ENCODE results near the gene CNTNAP1. TPM values are rescaled to one million over a fixed set of nuclear protein-coding genes. Genes with fewer than 3 reads are reported as not detected.

The CNTNAP1 gene
- total RNA-seq, 1 experiment from 2014 or later, result 7.7 TPM

DNA sequence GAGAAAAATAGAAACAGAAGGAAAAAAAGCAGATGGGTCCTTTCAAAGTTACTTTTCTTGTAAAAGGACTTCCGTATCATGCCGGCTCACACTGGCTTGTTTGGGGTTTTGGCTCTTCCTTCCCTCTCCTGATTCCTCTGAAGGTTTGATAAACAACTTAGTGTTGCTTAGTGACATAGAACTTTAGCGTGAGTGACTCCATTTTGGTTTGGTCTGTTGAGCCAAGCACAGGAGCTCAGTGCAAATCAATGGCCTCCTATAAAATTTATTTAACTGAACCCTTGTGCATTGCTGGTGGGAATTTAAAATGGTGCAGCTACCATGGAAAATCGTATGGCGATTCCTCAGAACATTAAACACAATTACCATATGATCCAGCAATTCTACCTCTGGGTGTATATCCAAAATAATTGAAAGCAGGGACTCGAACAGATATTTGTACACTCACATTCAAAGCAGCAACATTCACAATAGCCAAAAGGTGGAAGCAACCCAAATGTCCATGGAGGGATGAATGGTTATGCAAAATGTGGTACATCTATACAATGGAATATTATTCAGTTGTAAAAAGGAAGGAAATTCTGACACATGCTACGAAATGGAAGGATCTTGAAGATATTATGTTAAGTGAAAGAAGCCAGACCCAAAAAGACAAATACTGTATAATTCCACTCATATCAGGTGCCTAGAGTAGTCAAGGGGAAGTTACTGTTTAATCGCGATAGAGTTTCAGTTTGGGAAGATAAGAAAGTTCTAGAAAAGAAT, 24.3 kb upstream of the CNTNAP1 start:
- peaks cover 17 to 26% of the 10 kb centered on the region in 2 experiments for H3K4me1 Mint-ChIP-seq
- H3K27me3 Mint-ChIP-seq (ENCODE audit: low read depth), result peaks cover 6% of the 10 kb centered on the region
- DNase-seq, result no peak
- TF ChIP-seq, protein P1, sequence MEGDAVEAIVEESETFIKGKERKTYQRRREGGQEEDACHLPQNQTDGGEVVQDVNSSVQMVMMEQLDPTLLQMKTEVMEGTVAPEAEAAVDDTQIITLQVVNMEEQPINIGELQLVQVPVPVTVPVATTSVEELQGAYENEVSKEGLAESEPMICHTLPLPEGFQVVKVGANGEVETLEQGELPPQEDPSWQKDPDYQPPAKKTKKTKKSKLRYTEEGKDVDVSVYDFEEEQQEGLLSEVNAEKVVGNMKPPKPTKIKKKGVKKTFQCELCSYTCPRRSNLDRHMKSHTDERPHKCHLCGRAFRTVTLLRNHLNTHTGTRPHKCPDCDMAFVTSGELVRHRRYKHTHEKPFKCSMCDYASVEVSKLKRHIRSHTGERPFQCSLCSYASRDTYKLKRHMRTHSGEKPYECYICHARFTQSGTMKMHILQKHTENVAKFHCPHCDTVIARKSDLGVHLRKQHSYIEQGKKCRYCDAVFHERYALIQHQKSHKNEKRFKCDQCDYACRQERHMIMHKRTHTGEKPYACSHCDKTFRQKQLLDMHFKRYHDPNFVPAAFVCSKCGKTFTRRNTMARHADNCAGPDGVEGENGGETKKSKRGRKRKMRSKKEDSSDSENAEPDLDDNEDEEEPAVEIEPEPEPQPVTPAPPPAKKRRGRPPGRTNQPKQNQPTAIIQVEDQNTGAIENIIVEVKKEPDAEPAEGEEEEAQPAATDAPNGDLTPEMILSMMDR (conservative IDR thresholded peaks at IDR 0.05), result no peak
- H2BK5ac ChIP-seq (ENCODE audit: insufficient read length, low read length), result no peak overlapping the region
- no peak overlapping the region for H4K8ac ChIP-seq (replicated peaks; ENCODE audit: insufficient read length, low read depth, low read length)
- no peak overlapping the region for H3K56ac ChIP-seq (ENCODE audit: insufficient read length, low read depth, low read length)
- H2BK20ac ChIP-seq (ENCODE audit: low read depth, low read length, poor library complexity, severe bottlenecking), result no peak overlapping the region
- no peak overlapping the region for H3K4me2 ChIP-seq (ENCODE audit: insufficient read depth, insufficient read length, low read length)
- no peaks in the 10 kb centered on the region; the same call in 1 of the 2 replicates for H3K4me1 ChIP-seq (ENCODE audit: insufficient read depth, low read length)
- no peak overlapping the region for H3K23ac ChIP-seq (ENCODE audit: insufficient read length, low read depth, low read length)
- H3K27ac ChIP-seq (ENCODE audit: insufficient read length, low read depth, low read length), result no peak overlapping the region
- no peak overlapping the region for H3K4ac ChIP-seq (ENCODE audit: low read depth, low read length)
- no peaks in the 10 kb centered on the region for H4K20me1 ChIP-seq (ENCODE audit: control insufficient read depth, insufficient read depth, insufficient read length)
- no peaks in the 10 kb centered on the region for H3K79me2 ChIP-seq (ENCODE audit: insufficient read depth, low read length)
- no peak overlapping the region for H2AK5ac ChIP-seq (ENCODE audit: insufficient read length, low read length)
- H3K27me3 ChIP-seq (ENCODE audit: insufficient read depth, low read length), result no peaks in the 10 kb centered on the region
- H3K9ac ChIP-seq (ENCODE audit: extremely low read depth, insufficient read length, low read length), result no peak overlapping the region
- no peak overlapping the region for H2BK12ac ChIP-seq (ENCODE audit: insufficient read length, low read depth, low read length)
- no peak overlapping the region for H3K14ac ChIP-seq (ENCODE audit: insufficient read depth, low read length)
- H3K79me1 ChIP-seq (ENCODE audit: insufficient read depth, low read depth, low read length, poor library complexity, severe bottlenecking), result no peaks in the 10 kb centered on the region
- peaks cover 0 to 6% of the 10 kb centered on the region in 2 experiments; a peak in 2 of 5 replicates for H3K9me3 Mint-ChIP-seq
- H2BK15ac ChIP-seq (ENCODE audit: low read depth, low read length), result no peak overlapping the region
- whole genome bisulfite sequencing (ENCODE audit: extremely low coverage, insufficient read length, low lambda C conversion rate), result no CpG with 5 or more reads among the region's 9 CpGs
- no peak overlapping the region for H3K27ac Mint-ChIP-seq
- no peak overlapping the region for H3T11ph ChIP-seq (ENCODE audit: low read length)
- H4K91ac ChIP-seq (ENCODE audit: insufficient read length, low read depth, low read length), result no peak overlapping the region
- H3K4me3 Mint-ChIP-seq, result peak overlapping the region; percentile 1 to 91; a peak in 4 of 5 replicates
- H2AFZ ChIP-seq (ENCODE audit: low read length), result no peak overlapping the region
- H4K5ac ChIP-seq (ENCODE audit: insufficient read length, low read depth, low read length), result no peak overlapping the region
- no peak overlapping the region for H2BK120ac ChIP-seq (ENCODE audit: low read depth, low read length, poor library complexity, severe bottlenecking)
- no peaks in the 10 kb centered on the region for H3K9me3 ChIP-seq (ENCODE audit: control insufficient read depth, low read depth, low read length)
- H3K18ac ChIP-seq (ENCODE audit: insufficient read length, low read depth, low read length), result no peak overlapping the region
- H3K23me2 ChIP-seq (ENCODE audit: insufficient read length, low read depth, low read length, poor library complexity, severe bottlenecking), result peaks cover 9% of the 10 kb centered on the region
- peaks cover 2 to 18% (median 17%) of the 10 kb centered on the region in 3 experiments; a peak in 6 of 7 replicates for H3K36me3 Mint-ChIP-seq (ENCODE audit: insufficient read depth in 1 of 3, low read depth in 3 of 3)

Data from H9 (cell line).